CD4-positive, CD25-positive, alpha-beta regulatory T cell (primary cell): ENCODE results near the gene VWA8. TPM values are rescaled to one million over a fixed set of nuclear protein-coding genes. Genes with fewer than 3 reads are reported as not detected.
"Not testable (repeated sequence)": the region's sequence is repeated elsewhere in the genome, so short reads cannot be mapped to it uniquely, and the experiment has no call there.

Experiments used
- ATAC-seq, 2 donors: fragments of 150-1000 bp; cut with Tn5 transposase; one replicate each; pipeline ENCODE4 v1.10.0; 2021; ENCODE audit warnings: low read depth in 2 of 2, moderate number of reproducible peaks in 2 of 2, moderate library complexity in 1 of 2
- DNase-seq, 3 donors: peaks; one replicate each; pipeline versions ENCODE4 v3.0.0 to v3.0.0-alpha.2; 2012 to 2022; ENCODE audit warnings: mixed read lengths in 1 of 3
- H3K27ac ChIP-seq: one replicate; pipeline ENCODE4 v1.7.0; 2013; ENCODE audit warnings: mild to moderate bottlenecking, low read length; ENCODE audit not compliant: insufficient read depth, poor library complexity, severe bottlenecking
- H3K27me3 ChIP-seq: one replicate; pipeline ENCODE4 v1.7.0; 2013; ENCODE audit warnings: low read length; ENCODE audit not compliant: control insufficient read depth, insufficient read depth
- H3K36me3 ChIP-seq: one replicate; pipeline ENCODE4 v1.7.0; 2013; ENCODE audit warnings: mild to moderate bottlenecking, low read length, moderate library complexity; ENCODE audit not compliant: control insufficient read depth, insufficient read depth
- H3K4me1 ChIP-seq: 2 replicates; pipeline ENCODE4 v1.7.0; 2013; ENCODE audit warnings: mild to moderate bottlenecking, low read length; ENCODE audit not compliant: insufficient read depth, control insufficient read depth, poor library complexity, severe bottlenecking
- H3K4me3 ChIP-seq: one replicate; pipeline ENCODE4 v1.7.0; 2013; ENCODE audit warnings: low read depth, mild to moderate bottlenecking, low read length, moderate library complexity
- H3K9me3 ChIP-seq, 2 experiments: 1 replicate in 1 of 2; 2 replicates in 1 of 2; pipeline ENCODE4 v1.7.0; 2013; ENCODE audit warnings: low read length in 2 of 2, mild to moderate bottlenecking in 1 of 2, moderate library complexity in 1 of 2; ENCODE audit not compliant: control insufficient read depth in 2 of 2
- H3K27ac Mint-ChIP-seq, 3 donors: one replicate each; pipeline ENCODE4 v1.8.0; 2020 to 2022; ENCODE audit warnings: mild to moderate bottlenecking in 3 of 3, mixed read lengths in 3 of 3, moderate library complexity in 2 of 3
- H3K27me3 Mint-ChIP-seq: one replicate; pipeline ENCODE4 v1.8.0; 2022; ENCODE audit warnings: mild to moderate bottlenecking, mixed read lengths
- H3K36me3 Mint-ChIP-seq: one replicate; pipeline ENCODE4 v1.8.0; 2020; ENCODE audit warnings: mixed read lengths
- H3K4me1 Mint-ChIP-seq, 4 donors: one replicate each; pipeline ENCODE4 v1.8.0; 2020 to 2022; ENCODE audit warnings: mixed read lengths in 4 of 4, mild to moderate bottlenecking in 1 of 4
- H3K4me3 Mint-ChIP-seq, 4 donors: one replicate each; pipeline ENCODE4 v1.8.0; 2020 to 2022; ENCODE audit warnings: mild to moderate bottlenecking in 4 of 4, mixed read lengths in 4 of 4, moderate library complexity in 3 of 4
- H3K9me3 Mint-ChIP-seq, 7 donors: one replicate each; pipeline ENCODE4 v1.8.0; 2020 to 2022; ENCODE audit warnings: mixed read lengths in 7 of 7, mild to moderate bottlenecking in 3 of 7, moderate library complexity in 2 of 7
- polyA plus RNA-seq, 4 donors: library from polyadenylated mRNA; unstranded; fragments of 300-500 nt; fragmentation: Illumina TruSeq; gene quantifications; one replicate each; pipeline ENCODE4 v1.2.3, GENCODE V29; 2021
- total RNA-seq: library from RNA; stranded (reverse); gene quantifications from one replicate; pipeline ENCODE4 v1.2.3, GENCODE V29; 2022

The VWA8 gene
- total and polyA plus RNA-seq, 5 donors from 2014 or later = 4.0 to 22.8 (median 4.5) TPM

DNA sequence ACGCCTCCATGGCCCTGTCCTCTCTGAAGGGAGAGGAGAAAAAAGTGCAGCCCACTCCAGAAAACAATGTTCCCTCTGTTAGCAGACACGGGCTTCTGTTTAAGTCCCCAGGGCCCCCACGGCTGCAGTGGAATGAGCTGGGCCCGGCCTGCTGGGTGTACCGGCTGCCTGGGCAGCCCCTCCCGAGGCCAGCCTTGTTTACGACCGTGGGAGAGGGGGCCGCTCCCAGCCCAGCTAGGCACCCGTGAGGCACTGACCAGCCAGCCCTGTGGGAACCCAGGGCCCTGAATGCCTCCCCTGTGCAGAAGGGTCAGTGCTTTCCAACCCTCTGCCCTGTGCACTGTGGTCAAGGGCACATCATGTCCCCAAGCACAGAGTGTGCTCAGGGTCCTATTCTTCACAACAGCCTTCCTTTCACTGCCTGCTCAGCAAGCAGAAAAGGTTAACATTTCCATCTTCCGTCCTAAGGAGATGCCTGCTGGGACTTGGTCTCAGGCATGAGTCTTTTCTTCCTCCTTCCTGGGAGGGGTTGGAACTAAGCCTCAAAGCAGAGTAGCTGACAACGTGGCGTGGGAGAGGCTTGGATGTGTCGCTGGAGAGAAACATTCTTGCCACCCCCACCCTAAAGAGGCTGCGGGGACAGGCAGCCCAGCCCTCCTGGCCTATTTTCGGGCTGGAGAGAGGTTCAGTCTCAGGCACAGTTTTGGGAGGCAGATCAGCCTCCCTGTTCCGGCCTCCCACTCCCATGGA lies 413.5 kb downstream of the VWA8 start:
- Mint-ChIP-seq H3K27ac (peak overlapping the region in 1 of 3 donors; percentile 38), H3K36me3 (no peaks in the 10 kb centered on the region), H3K4me3 (no peak overlapping the region), H3K4me1 (peaks cover 0 to 5% (median 4%) of the 10 kb centered on the region in 4 donors), H3K27me3 (no peaks in the 10 kb centered on the region), H3K9me3 (peaks cover 0 to 4% (median 0%) of the 10 kb centered on the region in 7 donors)
- Histone ChIP-seq H3K4me1 (no peaks in the 10 kb centered on the region), H3K27ac (no peak overlapping the region), H3K27me3 (no peaks in the 10 kb centered on the region), H3K36me3 (no peaks in the 10 kb centered on the region), H3K9me3 (no peaks in the 10 kb centered on the region), H3K4me3 (no peak overlapping the region)
- no peak for DNase-seq
- ATAC-seq = no peak

DNA sequence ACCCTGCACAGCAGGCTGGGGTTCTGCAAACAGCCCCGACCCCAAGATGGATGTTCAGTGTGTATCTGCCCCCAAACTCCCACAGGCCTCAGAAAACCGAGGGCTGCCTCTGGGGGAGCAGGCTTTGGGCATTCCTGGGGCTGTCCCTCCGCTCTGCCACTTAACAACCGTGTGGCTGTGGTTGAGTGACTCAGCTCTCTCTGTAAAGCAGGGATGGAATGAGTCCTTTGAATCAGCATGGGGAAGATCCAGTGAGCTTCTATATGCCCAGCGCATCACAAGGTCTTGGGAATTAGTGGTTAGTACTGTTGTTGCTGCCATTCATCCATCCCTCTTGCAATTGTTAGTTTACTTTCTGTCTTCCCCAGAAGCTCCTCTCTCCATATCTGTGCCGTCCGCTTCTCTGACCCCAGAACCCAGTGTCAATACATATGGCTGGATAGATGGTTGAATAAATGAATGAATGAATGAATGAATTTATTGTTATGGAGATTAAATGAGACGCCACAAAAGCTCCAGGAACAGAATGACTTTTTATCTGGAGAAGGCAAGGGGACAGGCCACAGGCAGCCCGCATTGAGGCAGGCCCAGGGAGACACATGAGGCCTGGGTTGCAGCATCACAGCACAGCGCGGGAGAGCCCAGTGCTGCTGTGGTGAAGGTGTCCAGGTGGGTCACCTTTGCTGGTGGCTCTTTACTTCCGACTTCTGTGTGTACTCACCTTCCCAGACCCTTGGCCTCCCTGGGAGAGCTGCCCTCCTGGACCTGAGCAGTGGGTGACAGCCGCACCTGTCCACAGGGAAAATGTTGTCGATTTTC lies 414.3 kb downstream of the VWA8 start:
- H3K27ac Mint-ChIP-seq = peak overlapping the region in 1 of 3 donors; percentile 38
- H3K36me3 Mint-ChIP-seq = no peaks in the 10 kb centered on the region
- no peak overlapping the region for H3K4me3 ChIP-seq
- H3K27me3 ChIP-seq = no peaks in the 10 kb centered on the region
- H3K27ac ChIP-seq = no peak overlapping the region
- H3K36me3 ChIP-seq = no peaks in the 10 kb centered on the region
- H3K4me1 Mint-ChIP-seq = peaks cover 0 to 7% (median 5%) of the 10 kb centered on the region in 4 donors
- DNase-seq (no peak), ATAC-seq (no peak)
- H3K9me3 Mint-ChIP-seq = peaks cover 0 to 4% (median 0%) of the 10 kb centered on the region in 7 donors
- no peaks in the 10 kb centered on the region for H3K9me3 ChIP-seq
- no peaks in the 10 kb centered on the region for H3K27me3 Mint-ChIP-seq
- no peak overlapping the region for H3K4me3 Mint-ChIP-seq
- H3K4me1 ChIP-seq = no peaks in the 10 kb centered on the region

DNA sequence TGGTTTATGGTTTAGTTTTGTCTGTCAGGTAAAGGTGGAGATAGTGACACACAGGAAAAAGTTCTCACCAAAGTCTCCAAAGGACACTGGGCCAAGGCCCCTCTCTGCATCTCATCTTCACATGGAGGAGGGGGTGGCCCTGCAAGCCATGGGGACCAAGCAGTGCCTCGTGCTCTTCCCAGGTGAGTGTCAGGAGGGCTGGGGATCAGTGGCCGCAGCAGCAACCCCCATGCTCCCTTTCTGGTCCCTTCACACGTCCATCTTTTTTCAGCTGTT lies 415.5 kb downstream of the VWA8 start:
- H3K27ac ChIP-seq = no peak overlapping the region
- no peak overlapping the region for H3K4me3 ChIP-seq
- no peaks in the 10 kb centered on the region for H3K9me3 ChIP-seq
- H3K4me1 Mint-ChIP-seq = peaks cover 0 to 17% (median 11%) of the 10 kb centered on the region in 4 donors
- no peaks in the 10 kb centered on the region for H3K4me1 ChIP-seq
- ATAC-seq (no peak), DNase-seq (no peak)
- H3K4me3 Mint-ChIP-seq = no peak overlapping the region
- no peaks in the 10 kb centered on the region for H3K36me3 Mint-ChIP-seq
- H3K9me3 Mint-ChIP-seq = peaks cover 0 to 4% (median 0%) of the 10 kb centered on the region in 7 donors
- no peaks in the 10 kb centered on the region for H3K27me3 ChIP-seq
- no peaks in the 10 kb centered on the region for H3K36me3 ChIP-seq
- no peaks in the 10 kb centered on the region for H3K27me3 Mint-ChIP-seq
- no peak overlapping the region for H3K27ac Mint-ChIP-seq

DNA sequence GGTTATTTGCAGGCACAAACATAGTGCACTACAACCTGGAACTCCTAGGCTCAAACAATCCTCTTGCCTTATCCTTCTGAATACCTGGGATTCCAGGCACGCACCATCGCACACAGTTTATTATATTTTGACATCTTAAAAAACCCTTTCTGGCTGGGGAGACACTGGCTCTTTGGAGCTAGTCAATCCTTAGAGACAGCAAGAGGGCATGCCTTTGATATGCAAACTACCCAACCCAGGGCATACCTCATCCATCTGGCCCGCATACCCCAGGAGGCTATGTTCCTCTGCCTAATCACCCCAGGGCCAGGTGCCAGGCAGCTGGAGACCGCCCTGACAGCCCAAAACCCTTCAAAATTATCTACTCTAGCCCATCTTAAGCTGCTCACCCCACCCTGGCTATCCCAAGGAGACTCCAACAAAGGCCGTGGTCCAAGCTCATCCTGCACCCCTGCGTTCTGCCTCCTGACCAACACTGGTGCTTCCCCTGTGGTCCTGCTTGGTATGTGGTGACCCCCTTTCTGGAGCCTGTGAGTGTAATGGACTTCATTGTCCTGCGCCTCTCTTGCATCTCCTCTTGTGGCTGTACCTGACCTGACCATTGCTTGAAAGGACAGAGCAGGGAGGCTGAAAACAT lies 417.1 kb downstream of the VWA8 start:
- H3K9me3 Mint-ChIP-seq = peaks cover 0 to 4% (median 2%) of the 10 kb centered on the region in 7 donors
- ATAC-seq (no peak), DNase-seq (no peak)
- peaks cover 0 to 32% (median 12%) of the 10 kb centered on the region in 4 donors for H3K4me1 Mint-ChIP-seq
- H3K4me1 ChIP-seq = no peaks in the 10 kb centered on the region
- H3K4me3 Mint-ChIP-seq = no peak overlapping the region
- H3K27ac ChIP-seq = no peak overlapping the region
- no peaks in the 10 kb centered on the region for H3K27me3 ChIP-seq
- no peaks in the 10 kb centered on the region for H3K27me3 Mint-ChIP-seq
- H3K4me3 ChIP-seq = no peak overlapping the region
- no peaks in the 10 kb centered on the region for H3K36me3 Mint-ChIP-seq
- no peaks in the 10 kb centered on the region for H3K9me3 ChIP-seq
- no peak overlapping the region for H3K27ac Mint-ChIP-seq
- no peaks in the 10 kb centered on the region for H3K36me3 ChIP-seq

DNA sequence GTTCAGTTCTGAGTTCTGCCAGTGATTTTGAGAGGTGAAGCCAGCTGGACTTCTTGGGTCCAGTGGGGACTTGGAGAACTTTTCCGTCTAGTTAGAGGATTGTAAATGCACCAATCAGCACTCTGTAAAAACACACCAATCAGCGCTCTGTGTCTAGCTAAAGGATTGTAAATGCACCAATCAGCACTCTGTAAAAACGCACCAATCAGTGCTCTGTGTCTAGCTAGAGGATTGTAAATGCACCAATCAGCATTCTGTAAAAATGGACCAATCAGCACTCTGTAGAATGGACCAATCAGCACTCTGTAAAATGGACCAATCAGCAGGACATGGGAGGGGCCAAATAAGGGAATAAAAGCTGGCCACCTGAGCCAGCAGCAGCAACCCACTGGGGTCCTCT lies 418.1 kb downstream of the VWA8 start:
- not testable (repeated sequence) for ATAC-seq, DNase-seq, H3K4me1 ChIP-seq, H3K27me3 ChIP-seq, H3K4me3 Mint-ChIP-seq, H3K36me3 ChIP-seq, H3K27ac Mint-ChIP-seq, H3K9me3 ChIP-seq, H3K27me3 Mint-ChIP-seq, H3K36me3 Mint-ChIP-seq, H3K27ac ChIP-seq, H3K4me3 ChIP-seq
- Mint-ChIP-seq H3K4me1 (peaks cover 0 to 33% (median 12%) of the 10 kb centered on the region in 4 donors), H3K9me3 (peaks cover 0 to 10% (median 2%) of the 10 kb centered on the region in 7 donors)

DNA sequence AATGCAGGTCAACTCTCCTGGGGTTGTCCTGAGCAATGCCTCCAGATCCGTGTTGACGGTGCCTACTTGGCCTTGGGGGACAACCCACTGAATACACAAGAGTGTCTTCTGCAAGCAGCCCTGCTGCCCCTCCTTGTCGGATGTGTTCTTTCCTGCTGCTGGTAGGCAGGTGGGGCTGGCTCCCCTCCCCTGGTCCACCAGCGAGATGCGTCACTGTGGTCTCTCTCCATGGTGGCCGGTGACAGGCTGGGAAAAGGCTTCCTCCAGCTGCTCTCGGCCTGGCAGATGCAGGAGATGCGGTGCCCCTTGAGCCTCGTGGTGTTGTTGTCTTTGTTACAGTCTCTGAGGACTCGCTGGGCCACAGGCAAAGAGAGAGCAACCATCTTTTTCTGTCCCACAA lies 418.6 kb downstream of the VWA8 start:
- Mint-ChIP-seq H3K27me3 (no peaks in the 10 kb centered on the region), H3K4me3 (no peak overlapping the region), H3K4me1 (peaks cover 0 to 31% (median 12%) of the 10 kb centered on the region in 4 donors), H3K36me3 (no peaks in the 10 kb centered on the region), H3K9me3 (peaks cover 0 to 10% (median 2%) of the 10 kb centered on the region in 7 donors), H3K27ac (no peak overlapping the region)
- H3K4me3 ChIP-seq = no peak overlapping the region
- no peaks in the 10 kb centered on the region for H3K9me3 ChIP-seq
- ATAC-seq = no peak
- DNase-seq = no peak
- H3K36me3 ChIP-seq = no peaks in the 10 kb centered on the region
- H3K4me1 ChIP-seq = no peaks in the 10 kb centered on the region
- H3K27me3 ChIP-seq = no peaks in the 10 kb centered on the region
- no peak overlapping the region for H3K27ac ChIP-seq

DNA sequence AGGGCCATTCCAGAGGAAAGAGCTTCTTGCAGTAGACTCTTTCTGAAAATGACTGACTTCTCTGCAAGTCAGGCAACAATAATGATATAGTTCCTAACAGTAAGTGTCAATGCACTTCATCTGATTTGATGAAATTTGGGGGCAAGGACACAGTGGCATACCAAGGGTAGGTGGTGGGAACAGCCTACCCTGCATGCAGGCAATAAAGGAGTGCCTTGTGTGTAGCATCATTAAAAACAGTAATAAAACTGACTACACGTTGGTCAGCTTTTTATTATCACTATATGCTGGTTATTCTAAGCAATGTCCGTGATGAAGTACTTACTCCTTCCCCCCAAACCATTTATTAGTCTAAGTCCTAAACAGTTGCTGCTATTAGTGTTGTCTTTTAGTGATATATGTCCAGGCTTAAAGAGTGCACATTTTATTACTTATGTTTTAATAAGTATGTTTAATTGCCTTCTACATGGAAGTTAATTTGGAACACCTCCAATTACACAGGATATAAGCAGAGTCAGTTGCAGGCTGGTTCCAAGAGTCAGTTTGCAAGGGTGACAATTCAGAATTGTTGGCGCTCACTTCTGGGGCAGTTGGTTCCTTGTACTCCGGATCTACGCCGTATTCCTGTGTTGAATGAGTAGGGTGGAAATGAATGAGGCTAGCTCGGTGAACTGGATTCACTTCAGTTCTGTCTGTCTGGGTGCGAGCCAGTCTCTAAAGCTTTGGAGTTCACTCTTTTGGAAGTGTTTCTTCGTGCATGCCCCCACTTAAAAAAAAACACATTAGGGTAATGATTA lies 419.6 kb downstream of the VWA8 start:
- H3K27ac Mint-ChIP-seq = no peak overlapping the region
- H3K4me3 ChIP-seq = no peak overlapping the region
- H3K9me3 ChIP-seq = no peaks in the 10 kb centered on the region
- no peaks in the 10 kb centered on the region for H3K27me3 ChIP-seq
- ATAC-seq (no peak), DNase-seq (no peak)
- peak overlapping the region in 1 of 4 donors; percentile 71 for H3K4me3 Mint-ChIP-seq
- no peaks in the 10 kb centered on the region for H3K36me3 ChIP-seq
- H3K27me3 Mint-ChIP-seq = no peaks in the 10 kb centered on the region
- peaks cover 0 to 31% (median 12%) of the 10 kb centered on the region in 4 donors for H3K4me1 Mint-ChIP-seq
- H3K4me1 ChIP-seq = no peaks in the 10 kb centered on the region
- H3K27ac ChIP-seq = no peak overlapping the region
- H3K36me3 Mint-ChIP-seq = no peaks in the 10 kb centered on the region
- H3K9me3 Mint-ChIP-seq = peaks cover 0 to 10% (median 2%) of the 10 kb centered on the region in 7 donors
